Skeletal muscle satellite cell (primary cell): ENCODE results near the gene DRG2.

Source experiments
- H3K27me3 ChIP-seq: 2 replicates; pipeline ENCODE4 v1.7.0; 2013; ENCODE audit warnings: low read length; ENCODE audit not compliant: control insufficient read depth, insufficient read depth
- H3K36me3 ChIP-seq: 2 replicates; pipeline ENCODE4 v1.7.0; 2013; ENCODE audit warnings: mild to moderate bottlenecking, control low read depth, low read length; ENCODE audit not compliant: insufficient read depth
- H3K4me1 ChIP-seq: 2 replicates; pipeline ENCODE4 v1.7.0; 2013; ENCODE audit warnings: low read length; ENCODE audit not compliant: control insufficient read depth, insufficient read depth
- H3K4me2 ChIP-seq: 2 replicates; pipeline ENCODE4 v1.7.0; 2013; ENCODE audit warnings: mild to moderate bottlenecking, low read length
- H3K4me3 ChIP-seq: 2 replicates; pipeline ENCODE4 v1.7.0; 2013; ENCODE audit warnings: low read length
- H3K9ac ChIP-seq: 2 replicates; pipeline ENCODE4 v1.7.0; 2013; ENCODE audit warnings: mild to moderate bottlenecking, low read depth, low read length, moderate library complexity
- H3K9me3 ChIP-seq: replicated peaks from 2 replicates; pipeline ENCODE4 v1.7.0; 2013; ENCODE audit warnings: mild to moderate bottlenecking, control low read depth, low read length

DRG2 gene

GRCh38 chr17:18055597-18055996, 32.2 kb upstream of the DRG2 start:
- peaks cover 32% of the 10 kb centered on the region for H3K36me3 ChIP-seq
- no peaks in the 10 kb centered on the region for H3K27me3 ChIP-seq
- H3K9me3 ChIP-seq, result no peaks in the 10 kb centered on the region
- no peaks in the 10 kb centered on the region for H3K4me1 ChIP-seq
- no peak overlapping the region for H3K4me2 ChIP-seq
- no peak overlapping the region for H3K4me3 ChIP-seq
- H3K9ac ChIP-seq, result no peak overlapping the region

- Histone ChIP-seq H3K4me2 (no peak overlapping the region), H3K27me3 (no peaks in the 10 kb centered on the region), H3K9me3 (no peaks in the 10 kb centered on the region), H3K4me1 (no peaks in the 10 kb centered on the region), H3K4me3 (no peak overlapping the region), H3K36me3 (peaks cover 35% of the 10 kb centered on the region), H3K9ac (no peak overlapping the region)
Observed at GRCh38 chr17:18056214-18056613, 31.5 kb upstream of the DRG2 start.

GRCh38 chr17:18059283-18059682, 28.5 kb upstream of the DRG2 start:
- H3K4me1 ChIP-seq, result no peaks in the 10 kb centered on the region
- no peaks in the 10 kb centered on the region for H3K9me3 ChIP-seq
- peaks cover 47% of the 10 kb centered on the region for H3K36me3 ChIP-seq
- no peak overlapping the region for H3K4me2 ChIP-seq
- no peak overlapping the region for H3K9ac ChIP-seq
- no peaks in the 10 kb centered on the region for H3K27me3 ChIP-seq
- H3K4me3 ChIP-seq, result no peak overlapping the region

- H3K9me3 ChIP-seq, result no peaks in the 10 kb centered on the region
- no peaks in the 10 kb centered on the region for H3K27me3 ChIP-seq
- no peak overlapping the region for H3K4me3 ChIP-seq
- H3K36me3 ChIP-seq, result peaks cover 43% of the 10 kb centered on the region
- H3K9ac ChIP-seq, result no peak overlapping the region
- no peak overlapping the region for H3K4me2 ChIP-seq
- no peaks in the 10 kb centered on the region for H3K4me1 ChIP-seq
Observed at GRCh38 chr17:18064053-18064452, 23.7 kb upstream of the DRG2 start.

DNA sequence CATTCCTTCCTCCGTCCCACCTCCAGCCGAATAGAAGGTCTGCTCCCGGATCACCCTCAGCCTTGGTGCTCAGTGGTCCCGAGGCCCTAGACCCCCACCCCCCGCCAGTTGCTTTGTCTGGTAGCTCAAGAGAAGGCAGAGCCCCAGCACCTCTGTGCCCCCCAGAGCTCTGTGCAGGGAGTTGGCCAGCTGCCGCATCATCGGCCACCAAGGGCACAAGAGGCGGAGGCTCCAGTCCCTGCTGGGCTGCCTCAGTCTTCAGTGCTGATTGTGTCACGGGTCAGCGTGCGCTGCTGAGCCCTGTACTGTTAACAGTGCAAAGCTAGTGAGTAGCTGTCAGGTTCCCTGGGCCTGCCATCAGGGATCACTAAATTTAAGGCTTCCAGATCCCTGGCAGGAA, 22.2 kb upstream of the DRG2 start:
- H3K4me3 ChIP-seq, result no peak overlapping the region
- no peak overlapping the region for H3K9ac ChIP-seq
- H3K9me3 ChIP-seq, result no peaks in the 10 kb centered on the region
- peaks cover 37% of the 10 kb centered on the region for H3K36me3 ChIP-seq
- H3K27me3 ChIP-seq, result no peaks in the 10 kb centered on the region
- H3K4me2 ChIP-seq, result no peak overlapping the region
- peaks cover 1% of the 10 kb centered on the region for H3K4me1 ChIP-seq

DNA sequence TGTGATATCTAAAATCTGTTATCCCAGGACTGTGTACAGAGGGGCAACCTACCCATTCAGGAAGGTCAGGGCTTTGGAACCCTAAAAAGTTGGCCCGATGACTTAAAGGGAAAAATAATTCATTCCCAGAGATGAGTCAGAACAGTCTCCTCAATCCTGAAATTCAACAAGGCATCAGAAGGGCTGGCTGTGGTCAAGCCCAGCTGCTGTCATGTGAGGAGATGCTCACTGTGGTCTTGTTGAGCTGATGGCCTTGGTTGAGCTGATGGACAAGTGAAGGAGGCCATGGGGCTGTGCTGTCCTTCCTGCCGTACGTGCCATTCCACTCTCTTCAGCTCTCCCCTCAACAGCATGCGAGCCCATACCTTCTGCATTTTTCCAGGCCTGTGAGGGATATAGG, 20.9 kb upstream of the DRG2 start:
- no peak overlapping the region for H3K9ac ChIP-seq
- H3K4me3 ChIP-seq, result no peak overlapping the region
- H3K36me3 ChIP-seq, result peaks cover 28% of the 10 kb centered on the region
- H3K9me3 ChIP-seq, result no peaks in the 10 kb centered on the region
- peaks cover 9% of the 10 kb centered on the region for H3K4me1 ChIP-seq
- no peaks in the 10 kb centered on the region for H3K27me3 ChIP-seq
- H3K4me2 ChIP-seq, result no peak overlapping the region

DNA sequence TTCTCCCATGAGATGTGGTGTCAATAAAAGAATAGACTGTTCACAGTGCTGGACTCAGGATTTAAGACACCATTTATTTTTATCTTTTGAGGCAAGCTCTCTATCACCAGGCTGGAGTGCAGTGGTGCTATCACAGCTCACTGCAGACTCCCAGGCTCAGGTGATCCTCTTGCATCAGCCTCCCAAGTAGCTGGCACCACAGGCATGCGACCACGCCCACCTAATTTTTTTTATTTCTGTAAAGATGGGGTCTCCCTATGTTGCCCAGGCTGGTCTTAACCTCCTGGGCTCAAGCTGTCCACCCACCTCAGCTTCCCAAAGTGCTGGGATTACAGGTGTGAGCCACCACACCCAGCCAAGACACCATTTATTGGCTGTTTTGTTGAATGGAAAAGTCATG, 18.6 kb upstream of the DRG2 start:
- Histone ChIP-seq H3K36me3 (peaks cover 21% of the 10 kb centered on the region), H3K27me3 (no peaks in the 10 kb centered on the region), H3K4me2 (no peak overlapping the region), H3K9ac (no peak overlapping the region), H3K9me3 (no peaks in the 10 kb centered on the region), H3K4me1 (peaks cover 9% of the 10 kb centered on the region), H3K4me3 (no peak overlapping the region)

GRCh38 chr17:18070861-18071340, 16.8 kb upstream of the DRG2 start:
- Histone ChIP-seq H3K4me1 (peaks cover 9% of the 10 kb centered on the region), H3K4me3 (peak overlapping the region; percentile 46), H3K27me3 (peaks cover 7% of the 10 kb centered on the region), H3K9me3 (no peaks in the 10 kb centered on the region), H3K36me3 (peaks cover 7% of the 10 kb centered on the region), H3K4me2 (peak overlapping the region; percentile 74), H3K9ac (no peak overlapping the region)

DNA sequence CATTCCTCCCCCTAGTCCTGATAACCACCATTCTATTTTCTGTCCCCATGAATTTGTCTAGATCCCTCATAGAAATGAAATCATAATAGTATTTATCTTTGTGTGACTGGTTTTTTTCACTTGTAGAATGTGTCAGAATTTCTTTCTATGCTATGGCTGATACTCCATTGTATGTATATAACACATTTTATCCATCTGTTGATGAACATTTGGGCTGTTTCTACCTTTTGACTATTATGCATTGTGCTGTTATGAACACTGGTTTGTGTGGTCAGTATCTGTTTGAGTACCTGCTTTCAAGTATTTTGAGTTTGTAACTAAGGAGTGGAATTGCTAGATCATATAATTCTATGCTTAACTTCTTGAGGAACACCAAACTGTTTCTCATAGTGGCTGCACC, 16.0 kb upstream of the DRG2 start:
- Histone ChIP-seq H3K36me3 (peaks cover under 1% of the 10 kb centered on the region), H3K9ac (no peak overlapping the region), H3K9me3 (no peaks in the 10 kb centered on the region), H3K4me3 (no peak overlapping the region), H3K27me3 (peaks cover 13% of the 10 kb centered on the region), H3K4me2 (no peak overlapping the region), H3K4me1 (peaks cover 9% of the 10 kb centered on the region)

- Histone ChIP-seq H3K36me3 (no peaks in the 10 kb centered on the region), H3K4me3 (no peak overlapping the region), H3K9ac (no peak overlapping the region), H3K9me3 (no peaks in the 10 kb centered on the region), H3K4me1 (peaks cover 9% of the 10 kb centered on the region), H3K4me2 (no peak overlapping the region), H3K27me3 (peaks cover 23% of the 10 kb centered on the region)
Observed at GRCh38 chr17:18074566-18075272, 13.0 kb upstream of the DRG2 start.

DNA sequence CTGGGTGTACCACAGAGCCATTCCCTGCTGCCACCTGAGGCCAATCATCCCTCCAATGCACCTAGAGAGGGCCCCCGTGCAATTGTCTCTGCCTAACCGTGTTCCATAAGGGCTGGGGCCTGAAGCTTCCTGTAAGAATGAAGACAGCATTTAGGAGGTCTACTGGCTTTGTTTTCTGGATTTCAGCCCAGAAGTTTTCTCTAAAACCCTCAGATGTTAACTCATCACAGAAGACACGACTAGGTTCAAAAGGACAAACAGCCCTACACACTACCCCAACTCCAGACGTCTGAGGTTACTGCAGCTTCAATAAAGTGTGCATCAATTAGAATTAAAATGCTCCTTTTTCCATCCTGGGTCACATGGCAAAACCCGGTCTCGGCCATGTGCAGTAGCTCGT, 10.8 kb upstream of the DRG2 start:
- Histone ChIP-seq H3K9me3 (no peaks in the 10 kb centered on the region), H3K4me3 (no peak overlapping the region), H3K9ac (no peak overlapping the region), H3K4me2 (no peak overlapping the region), H3K36me3 (no peaks in the 10 kb centered on the region), H3K4me1 (no peaks in the 10 kb centered on the region), H3K27me3 (peaks cover 23% of the 10 kb centered on the region)

DNA sequence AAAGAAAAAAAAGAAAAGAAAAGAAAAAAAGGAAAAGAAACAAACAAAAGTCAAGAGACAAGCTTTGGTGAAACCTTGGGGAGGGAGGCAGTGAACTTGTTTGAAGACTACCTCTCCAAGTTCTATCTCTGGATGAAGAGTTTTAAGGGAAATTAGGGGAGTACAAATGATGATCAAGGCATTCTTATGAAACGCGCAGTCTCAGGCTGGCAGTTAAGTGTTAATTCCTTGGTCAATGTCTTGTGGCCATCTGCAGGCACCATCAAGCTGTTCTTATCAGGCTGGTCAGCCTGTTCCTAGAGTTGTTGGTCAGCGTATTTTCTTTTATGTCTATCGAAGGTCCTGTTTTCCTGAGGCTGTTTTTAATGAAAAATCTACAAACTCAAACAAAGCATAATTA, 8.2 kb upstream of the DRG2 start:
- no peaks in the 10 kb centered on the region for H3K9me3 ChIP-seq
- no peak overlapping the region for H3K4me3 ChIP-seq
- no peaks in the 10 kb centered on the region for H3K4me1 ChIP-seq
- H3K36me3 ChIP-seq, result no peaks in the 10 kb centered on the region
- no peak overlapping the region for H3K4me2 ChIP-seq
- peaks cover 23% of the 10 kb centered on the region for H3K27me3 ChIP-seq
- H3K9ac ChIP-seq, result no peak overlapping the region
